Inferior parietal cortex (tissue), 1 donor: ENCODE data around the gene KLHDC4.

Experiments used
- DNase-seq: peaks from one replicate; pipeline ENCODE4 v3.0.0-alpha.2; 2016; ENCODE audit errors: extremely low spot score

KLHDC4 gene

DNA sequence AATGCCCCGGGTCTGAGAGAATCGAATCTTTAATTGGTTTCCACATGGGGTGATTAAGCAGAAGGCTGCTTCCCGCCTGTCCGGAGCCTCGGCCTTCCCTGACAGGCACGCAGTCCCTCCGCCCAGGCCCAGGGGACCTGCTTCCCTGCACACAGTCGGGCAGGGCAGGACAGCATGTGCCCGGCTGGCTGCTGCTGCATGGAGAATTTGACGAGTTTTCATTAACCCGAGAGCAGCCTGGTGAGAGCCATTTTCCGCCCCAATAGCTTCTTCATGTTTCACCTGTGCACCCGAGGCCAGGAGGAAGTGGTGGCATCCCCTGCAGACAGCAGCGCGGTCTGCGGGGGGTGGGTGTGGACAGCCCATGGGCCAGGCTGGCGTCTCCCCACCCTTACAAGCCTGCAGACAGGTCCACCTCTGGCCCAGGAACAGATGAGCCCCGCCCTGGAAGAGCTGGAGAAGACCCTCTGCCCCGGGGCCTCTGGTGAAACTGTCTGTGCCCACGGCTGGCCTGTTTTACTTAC lies 67.0 kb downstream of the KLHDC4 start:
- no peak for DNase-seq

DNA sequence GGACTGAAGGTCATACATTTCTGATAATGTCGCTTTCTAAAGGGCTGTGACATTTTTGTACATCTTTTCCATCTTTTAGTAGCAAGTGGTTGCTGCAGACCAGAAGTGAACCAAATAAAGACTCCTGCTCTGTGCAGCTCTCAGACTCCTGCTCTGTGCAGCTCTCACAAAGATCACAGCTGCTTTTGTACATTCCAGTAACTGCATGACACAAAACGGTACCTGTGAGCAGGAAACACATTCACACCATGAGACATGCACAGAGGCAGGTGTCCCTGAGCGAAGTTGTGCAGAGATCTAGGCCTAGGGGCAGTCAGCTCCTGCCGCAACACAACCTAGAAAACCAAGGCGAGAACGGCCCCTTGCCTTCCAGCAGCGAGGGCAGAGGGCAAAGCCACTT lies 67.5 kb downstream of the KLHDC4 start:
- no peak for DNase-seq

DNA sequence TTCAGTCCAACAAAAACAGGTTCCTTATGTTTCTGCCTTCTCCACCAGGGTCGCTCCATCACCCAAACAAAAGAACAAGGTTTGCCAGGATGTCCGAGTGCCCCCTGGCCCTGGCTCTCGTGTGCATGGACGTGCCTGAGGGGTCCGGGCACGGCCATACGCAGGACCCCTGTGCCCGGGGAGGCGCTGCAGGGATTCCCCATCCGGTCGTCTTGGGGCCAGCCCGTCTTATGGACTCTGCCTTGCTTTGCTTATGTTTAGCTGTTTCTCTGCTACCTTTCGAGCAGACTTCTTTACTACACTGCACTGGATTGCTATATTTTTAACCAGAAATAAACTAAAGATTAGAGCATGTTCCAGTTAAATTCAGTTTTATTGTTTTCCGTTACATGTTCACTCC lies 68.0 kb downstream of the KLHDC4 start:
- no peak for DNase-seq

DNA sequence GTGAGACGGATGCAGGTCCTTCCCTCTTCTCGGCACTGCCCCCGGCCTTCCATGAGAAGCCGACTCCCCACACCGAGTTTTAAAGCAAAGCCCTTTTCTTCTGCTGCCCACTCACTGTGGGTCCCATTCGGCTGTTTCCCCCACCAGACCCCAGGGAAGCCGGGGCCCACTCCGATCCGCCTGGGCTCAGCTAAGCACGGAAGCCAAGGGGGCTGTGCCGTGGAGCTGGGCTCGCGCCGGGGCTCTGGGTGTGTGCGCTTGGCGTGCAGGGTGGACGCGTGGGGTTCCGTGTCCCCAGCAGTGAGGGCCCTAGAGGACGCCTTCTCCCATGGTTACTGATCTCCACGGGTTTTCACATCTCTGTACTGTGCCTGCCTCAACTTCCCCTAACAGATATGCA lies 68.5 kb downstream of the KLHDC4 start:
- DNase-seq = no peak

DNA sequence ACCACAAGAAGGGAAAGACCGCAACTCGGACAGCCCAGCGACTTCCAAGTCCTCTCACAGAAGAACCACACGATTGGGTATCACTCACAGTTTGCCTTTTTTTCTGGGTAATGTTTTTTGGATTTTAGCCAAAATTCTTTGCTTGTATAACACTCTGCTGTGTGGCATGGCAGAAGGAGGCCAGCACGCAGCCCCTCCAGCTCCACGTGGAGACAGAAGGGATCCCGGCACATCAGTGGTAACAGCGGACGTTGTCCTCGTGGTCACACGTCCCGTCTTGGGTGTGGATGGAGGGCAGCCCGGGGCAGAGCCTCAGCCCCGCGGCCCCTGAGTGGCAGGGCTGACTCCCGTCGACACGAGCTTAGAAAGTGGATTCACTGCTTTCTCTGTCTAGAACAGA lies 69.1 kb downstream of the KLHDC4 start:
- DNase-seq = peak; percentile 31

DNA sequence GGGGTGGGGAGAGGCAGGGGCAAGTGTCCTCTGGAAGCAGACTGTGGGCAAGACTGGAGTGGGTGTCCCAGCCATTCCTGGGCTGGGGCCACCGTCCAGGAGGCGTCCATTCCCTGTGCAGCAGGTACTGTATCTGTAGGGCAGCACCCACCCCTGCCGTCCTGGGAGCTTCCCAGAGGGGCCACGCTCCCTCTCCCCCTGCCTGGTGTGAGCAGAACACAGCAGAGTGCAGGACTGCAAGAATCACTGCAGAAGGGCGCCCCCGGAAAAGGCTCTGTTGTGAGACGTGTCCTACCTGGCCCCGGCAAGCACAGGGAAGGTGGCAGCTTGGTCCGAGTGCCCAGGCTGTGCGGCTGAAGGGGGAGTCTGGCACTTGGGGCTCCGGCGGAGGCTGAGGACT lies 70.3 kb downstream of the KLHDC4 start:
- DNase-seq = no peak

DNA sequence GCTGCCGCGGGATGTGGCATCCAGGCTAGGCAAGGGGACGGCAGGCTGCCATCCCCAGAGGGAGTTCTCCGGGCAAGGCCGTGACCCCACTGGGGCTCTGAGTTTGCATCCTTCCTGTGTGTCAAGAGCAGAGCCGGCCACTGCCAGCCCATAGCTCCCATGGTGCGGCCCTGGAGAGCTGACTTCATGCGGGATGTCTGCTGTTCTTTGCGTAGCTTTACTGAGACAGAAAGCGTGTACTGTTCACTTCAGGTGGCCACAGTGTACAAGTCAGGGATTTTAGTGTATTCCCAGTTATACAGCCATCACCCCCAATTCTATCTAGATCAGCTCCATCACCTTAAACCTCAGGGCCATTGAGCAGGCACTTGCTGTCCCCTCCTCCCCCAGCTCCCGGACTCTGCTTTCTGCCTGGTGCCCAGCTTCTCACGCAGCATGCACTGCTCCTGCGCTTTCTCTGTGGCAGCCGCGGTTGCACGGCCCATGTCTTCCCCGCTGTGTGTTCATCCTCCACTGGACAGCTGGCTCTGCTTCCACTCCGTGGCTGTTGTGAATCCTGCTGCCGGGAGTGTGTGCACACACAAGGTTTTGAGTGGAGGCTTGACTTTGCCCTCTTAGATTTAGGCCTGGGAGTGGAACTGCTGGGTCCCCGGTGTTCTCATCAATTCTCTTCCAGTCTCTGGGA lies 71.2 kb downstream of the KLHDC4 start:
- no peak for DNase-seq

DNA sequence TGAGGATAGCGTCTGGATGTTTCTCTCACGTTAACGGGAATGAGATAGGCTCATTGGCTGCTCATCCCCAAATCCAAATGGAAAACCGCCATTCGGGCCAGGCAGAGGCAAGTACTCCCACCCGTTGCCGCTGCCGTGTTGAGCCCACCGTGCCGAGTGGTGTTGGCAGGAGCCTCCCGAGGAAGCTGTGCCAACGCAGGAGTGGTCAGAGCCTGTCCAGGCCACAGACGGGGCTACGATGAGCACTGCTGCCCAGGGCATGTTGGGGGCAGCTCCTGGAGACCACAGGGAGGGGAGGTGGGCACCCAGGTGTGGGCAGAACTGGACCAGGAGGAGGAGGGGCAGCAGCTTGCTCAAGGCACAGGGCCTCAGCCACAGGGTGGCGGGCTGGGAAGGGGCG lies 72.0 kb downstream of the KLHDC4 start:
- no peak for DNase-seq

DNA sequence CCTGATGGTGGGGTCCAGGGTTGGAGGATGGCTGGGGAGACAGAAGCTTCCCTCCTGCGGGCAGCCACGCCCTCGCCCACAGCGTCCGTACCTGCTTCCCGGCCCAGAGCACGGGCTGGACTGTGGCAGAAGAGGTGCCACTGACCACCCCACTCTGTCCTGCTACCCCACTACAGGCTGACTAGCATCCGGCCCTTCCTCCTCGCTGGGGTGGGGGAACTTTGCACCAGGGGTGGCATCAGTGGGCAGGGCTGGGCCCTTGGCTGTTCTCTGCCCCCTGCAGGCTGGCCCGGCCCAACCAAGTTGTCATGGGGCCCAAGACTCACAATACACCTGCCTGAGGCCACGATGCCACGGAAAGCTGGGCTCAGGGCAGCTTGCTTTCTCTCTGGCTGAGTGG lies 73.0 kb downstream of the KLHDC4 start:
- DNase-seq = no peak

DNA sequence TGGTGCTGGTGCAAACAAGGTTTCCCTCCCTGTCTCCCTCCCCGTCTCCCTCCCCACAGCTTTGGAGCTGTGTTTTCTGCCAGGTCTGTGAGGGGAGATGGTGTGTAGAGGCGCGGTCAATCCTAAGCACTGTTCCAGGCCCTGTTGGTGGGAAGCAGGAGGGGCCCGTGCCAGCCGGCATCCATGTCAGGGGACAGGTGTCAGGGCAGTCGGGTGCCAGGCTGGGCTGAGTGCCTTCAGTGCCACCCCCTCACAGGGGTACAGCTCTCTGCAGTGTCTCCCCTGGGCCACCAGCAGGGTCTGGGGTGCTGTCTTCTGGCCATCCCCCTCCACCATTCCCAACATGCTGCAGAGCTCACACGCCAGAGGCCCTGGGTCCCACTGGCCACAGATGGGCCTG lies 73.6 kb downstream of the KLHDC4 start:
- no peak for DNase-seq

DNA sequence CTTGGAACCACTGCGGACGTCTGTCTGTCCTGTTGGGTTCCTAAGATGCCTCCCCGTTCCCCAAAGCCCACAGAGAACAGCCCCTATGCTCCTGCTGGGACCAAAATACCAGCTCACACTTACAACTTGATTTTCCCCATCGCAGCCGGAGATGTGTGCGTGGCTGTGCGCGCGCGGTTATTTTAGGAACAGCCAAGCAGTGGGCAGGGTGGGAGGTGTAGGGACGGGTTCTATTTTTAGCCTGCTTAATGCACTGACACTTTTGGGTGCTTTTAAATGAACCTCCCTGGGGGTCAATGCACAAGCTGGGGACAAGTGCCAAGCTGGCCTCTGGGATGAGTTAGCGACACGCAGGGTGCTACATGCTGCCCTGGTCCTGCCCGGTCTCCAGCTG lies 74.1 kb downstream of the KLHDC4 start:
- DNase-seq = no peak

DNA sequence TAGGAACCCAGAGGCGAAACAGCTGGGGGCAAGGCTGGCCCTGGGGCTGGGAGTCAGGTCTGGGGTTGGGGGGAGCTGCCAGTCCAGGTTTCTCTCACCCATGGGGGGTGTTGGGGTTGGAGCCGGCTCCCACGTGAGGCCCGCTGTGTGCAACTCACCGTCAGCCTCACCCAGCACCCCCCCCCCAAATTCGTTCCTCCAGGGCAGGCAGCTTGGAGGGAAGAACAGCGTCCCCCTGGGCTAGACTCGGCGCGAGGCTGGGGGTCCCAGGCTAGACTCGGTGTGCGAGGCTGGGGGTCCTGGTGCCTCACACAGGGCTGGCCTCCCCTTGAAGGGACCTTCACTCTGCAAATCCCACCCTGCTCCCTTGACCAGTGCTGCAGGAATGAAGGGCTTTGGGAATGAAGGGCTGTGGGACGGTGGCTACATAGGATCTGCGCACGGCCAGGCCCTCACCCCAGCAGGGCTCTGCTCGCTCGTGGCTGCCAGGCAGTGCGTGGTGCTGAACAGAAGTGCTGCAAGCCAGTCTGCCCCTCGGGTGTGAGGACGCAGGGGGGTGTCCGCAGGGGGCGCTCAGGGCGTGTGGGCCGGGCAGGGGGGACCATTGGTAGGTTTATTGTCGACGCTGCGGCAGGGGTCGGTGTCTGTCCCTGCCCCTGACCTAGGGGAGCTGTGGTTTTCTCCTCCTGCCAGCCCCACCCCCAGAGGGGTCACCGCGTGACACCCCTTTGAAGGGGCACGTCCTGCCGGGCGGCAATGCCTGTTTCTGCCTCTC lies 74.7 kb downstream of the KLHDC4 start:
- DNase-seq = no peak

DNA sequence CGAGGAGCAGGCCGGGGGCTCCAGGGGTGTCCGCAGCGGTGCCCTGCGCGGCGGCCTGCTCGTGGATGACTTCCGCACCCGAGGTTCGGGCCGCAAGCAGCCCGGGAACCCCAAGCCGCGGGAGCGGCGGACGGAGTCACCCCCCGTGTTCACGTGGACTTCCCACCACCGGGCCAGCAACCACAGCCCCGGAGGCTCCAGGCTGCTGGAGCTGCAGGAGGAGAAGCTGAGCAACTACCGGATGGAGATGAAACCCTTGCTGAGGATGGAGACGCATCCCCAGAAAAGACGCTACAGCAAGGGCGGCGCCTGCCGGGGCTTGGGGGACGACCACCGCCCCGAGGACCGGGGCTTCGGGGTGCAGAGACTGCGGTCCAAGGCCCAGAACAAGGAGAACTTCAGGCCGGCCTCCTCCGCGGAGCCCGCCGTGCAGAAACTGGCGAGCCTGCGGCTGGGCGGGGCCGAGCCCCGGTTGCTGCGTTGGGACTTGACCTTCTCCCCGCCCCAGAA lies 75.8 kb downstream of the KLHDC4 start:
- DNase-seq = no peak

DNA sequence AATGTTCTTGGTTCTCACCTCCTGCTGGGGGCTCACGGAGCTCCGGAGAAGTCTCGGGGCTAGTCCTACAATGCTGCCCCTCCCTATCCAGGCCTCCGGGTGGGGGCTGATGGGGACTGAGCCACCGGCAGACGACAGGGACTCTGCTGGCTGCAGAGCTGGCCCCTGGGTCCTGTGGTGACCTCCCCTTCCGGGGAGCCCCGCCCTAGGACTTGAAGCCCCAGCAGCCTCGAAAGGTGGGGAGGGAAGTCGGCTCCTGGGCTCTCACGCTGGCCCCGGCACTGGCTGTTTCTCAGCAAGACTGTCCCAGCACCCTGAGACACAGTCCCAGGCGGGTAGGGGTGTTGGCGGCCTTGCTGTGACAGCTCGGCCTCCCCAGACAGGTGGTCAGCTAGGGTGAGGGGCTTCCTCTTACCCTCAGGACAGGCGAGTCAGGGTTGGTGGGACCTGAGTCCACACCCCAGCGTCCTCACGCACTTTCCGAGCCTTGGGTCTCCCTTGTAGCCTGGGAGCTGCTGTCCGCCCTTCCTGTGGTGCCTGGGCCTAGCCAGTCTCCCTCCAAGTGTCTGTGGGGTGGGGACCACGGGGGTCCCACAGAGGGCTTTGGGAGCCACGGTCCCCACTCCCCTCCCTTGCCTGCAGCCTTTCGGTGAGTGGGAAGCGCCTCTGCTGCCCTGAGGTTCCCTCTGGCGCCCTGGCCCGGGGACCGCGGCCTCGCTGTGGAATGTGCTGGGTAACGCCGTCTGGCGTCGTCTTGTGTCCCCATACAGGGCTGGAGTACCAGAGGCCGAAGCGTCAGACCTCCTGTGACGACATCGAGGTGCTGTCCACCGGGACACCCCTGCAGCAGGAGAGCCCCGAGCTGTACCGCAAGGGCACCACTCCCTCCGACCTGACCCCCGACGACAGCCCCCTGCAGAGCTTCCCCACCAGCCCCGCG lies 76.6 kb downstream of the KLHDC4 start:
- DNase-seq = no peak

DNA sequence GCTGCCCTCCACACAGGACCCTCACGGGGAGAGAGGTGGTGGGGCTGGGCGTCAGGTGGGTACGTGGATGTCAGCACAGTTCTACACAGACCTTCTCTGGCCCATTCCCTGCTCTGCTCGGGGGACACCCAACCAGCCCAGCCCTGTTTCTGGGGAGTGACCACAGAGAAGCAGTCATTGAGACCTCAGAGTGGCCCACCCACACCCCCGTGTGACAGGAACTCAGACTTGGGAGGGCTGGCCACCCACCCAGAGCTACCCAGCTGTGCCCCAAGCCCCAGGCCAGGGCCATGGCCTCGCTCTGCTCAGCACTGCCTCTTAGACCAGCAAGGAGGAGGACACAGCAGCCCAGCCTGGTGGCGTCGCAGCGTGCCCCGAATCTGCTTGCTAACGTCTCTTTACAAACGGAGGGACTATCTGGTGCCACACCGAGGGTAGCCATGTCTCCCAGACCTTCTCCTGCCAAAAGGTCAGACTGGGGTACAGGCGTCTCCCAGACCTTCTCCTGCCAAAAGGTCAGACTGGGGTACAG lies 77.7 kb downstream of the KLHDC4 start:
- DNase-seq = no peak

DNA sequence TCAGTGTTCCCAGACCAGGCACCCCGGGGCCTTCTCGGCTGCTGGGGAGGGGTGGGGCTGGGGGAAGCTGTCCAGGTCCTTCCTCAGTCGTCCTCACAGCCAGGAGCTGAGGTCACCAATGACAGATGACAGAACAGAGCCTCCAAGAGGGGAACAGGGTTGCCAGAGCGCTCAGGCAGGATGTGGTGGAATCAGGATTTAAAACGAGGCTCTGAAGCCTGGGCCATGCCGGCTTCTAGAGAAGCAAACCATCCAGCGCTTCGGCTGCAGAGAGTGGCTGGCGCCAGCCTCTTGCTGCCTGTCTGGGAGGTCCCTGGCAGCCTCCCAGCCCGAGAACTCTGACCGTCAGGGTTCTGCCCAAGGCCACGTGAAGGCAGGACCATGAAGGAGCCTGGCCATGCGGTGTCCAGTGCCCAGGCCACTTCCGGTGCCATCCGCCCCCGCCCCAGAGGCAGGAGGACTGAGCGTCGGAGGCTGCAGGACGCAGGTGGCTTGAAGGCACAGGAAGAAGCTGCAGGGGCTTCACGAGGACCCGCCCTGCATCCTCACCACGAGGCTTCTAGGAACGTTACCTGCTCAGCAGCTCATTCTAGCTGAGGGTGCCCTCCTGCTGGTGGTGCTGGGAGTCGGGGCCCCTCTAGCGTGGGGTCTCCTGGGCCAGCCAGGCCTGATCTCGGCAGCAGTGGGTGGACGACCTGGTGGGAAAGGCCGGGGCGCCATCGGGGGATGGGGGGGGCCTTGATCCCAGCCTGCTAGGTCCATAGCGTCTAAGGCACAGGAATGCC lies 78.5 kb downstream of the KLHDC4 start:
- DNase-seq = no peak

DNA sequence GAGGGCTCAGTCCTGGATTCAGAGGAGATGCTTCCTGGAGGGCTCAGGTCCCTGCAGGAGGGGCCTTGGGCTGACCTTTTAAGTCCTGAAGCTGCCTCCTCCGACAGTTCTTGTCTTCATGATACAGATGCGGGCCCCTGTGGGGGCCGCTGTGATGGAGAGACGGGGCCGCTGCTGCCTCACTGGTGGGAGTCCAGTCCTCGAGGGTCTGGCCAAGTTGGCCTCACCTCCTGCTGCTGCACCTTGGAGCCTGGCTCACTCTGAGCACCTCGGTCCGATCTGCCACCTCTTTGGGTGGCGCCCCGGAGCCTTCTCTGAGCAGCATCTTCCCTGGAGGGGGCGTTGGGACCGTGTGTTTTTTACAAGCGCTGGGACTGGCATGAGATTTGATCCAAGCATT lies 79.1 kb downstream of the KLHDC4 start:
- no peak for DNase-seq

DNA sequence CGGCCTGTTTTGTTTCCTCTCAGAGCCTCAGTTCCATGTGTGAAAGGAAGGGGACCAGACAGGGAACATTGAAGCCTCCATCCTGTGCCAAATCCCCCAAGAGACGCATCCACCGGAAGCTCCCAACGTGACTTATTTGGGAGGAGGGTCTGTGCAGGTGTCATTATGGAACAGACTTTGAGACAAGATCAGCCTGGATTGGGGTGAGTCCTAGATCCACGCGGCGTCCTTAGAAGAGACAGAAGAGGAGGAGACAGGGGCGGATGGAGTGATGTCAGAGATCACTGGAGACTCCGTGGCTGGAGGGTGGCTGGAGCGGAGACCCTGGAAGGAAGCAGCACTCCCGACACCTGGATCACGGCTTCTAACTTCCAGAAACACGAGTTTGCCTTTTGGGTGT lies 80.0 kb downstream of the KLHDC4 start:
- DNase-seq = no peak

DNA sequence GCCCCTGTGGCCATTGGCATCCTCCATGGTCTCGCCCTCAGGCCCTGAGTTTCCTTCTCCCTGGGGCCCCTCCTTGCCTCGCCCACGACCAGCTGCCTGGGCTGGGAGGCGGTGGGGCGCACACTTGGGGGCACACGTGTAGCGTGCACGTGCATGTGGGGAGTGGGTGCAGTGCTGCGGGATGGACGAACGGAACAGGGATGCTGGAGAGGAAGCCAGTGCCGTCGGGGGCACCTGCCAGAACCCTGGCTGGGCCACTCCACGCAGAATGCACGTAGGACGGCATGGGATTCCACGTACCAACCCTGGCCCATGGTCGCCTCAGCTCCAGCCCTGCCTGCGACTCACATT lies 80.4 kb downstream of the KLHDC4 start:
- no peak for DNase-seq

DNA sequence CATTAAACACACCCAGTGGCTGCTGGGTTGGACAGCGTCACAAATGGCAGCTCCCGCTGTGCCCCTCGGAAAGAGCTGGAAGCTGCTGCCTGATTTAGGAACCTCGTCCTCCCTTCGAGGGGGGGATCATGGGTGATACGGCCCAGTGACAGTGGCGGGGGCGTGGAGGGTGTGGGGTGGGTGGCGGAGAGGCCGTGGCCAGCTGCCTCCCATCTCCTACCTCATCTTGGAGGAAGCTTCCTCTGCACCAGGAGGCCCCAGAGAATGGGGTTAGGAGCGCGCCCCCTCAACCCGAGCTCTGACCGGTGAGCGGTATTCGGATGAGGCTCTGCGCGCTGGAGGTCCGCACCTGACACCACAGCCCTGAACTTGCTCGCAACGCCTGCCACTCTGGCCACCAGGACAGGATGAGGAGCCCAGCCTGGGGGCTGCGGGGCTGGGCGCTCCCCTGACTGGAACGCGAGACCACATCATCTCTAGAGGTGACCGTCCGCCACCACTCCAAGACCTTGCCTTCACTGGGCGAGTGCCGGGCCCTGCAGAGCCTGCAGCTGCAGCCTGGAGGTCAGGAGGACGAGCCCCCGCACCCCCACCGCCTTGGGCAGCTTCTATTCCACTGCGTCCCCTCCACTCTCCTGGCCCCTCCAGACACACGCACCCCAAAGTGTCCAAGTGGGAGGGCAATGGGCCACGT lies 80.9 kb downstream of the KLHDC4 start:
- no peak for DNase-seq
